Liver (tissue), 3 donors: ENCODE data around the gene RANBP17.

Experiments
- ATF3 ChIP-seq: IDR thresholded peaks from 2 replicates; pipeline ENCODE4 v1.6.1; 2016; ENCODE audit warnings: antibody characterized with exemption
- CTCF ChIP-seq: fragments of 150-350 bp; IDR thresholded peaks from 2 replicates; pipeline ENCODE4 v1.5.1; 2017; ENCODE audit warnings: improper control_type of control experiment, low read depth, low read length; ENCODE audit not compliant: missing input control
- FOXA1 ChIP-seq: IDR thresholded peaks from 2 replicates; pipeline ENCODE4 v1.6.1; 2016; ENCODE audit warnings: antibody characterized with exemption
- GABPA ChIP-seq, 2 donors: IDR thresholded peaks in 1 of 2; conservative IDR thresholded peaks in 1 of 2; 2 replicates each; pipeline ENCODE4 v1.6.1; 2016; ENCODE audit warnings: antibody characterized with exemption in 2 of 2, mild to moderate bottlenecking in 1 of 2, moderate library complexity in 1 of 2
- MAX ChIP-seq: IDR thresholded peaks from 2 replicates; pipeline ENCODE4 v1.6.1; 2016; ENCODE audit warnings: antibody characterized with exemption
- RAD21 ChIP-seq, 2 donors: IDR thresholded peaks; 2 replicates each; pipeline ENCODE4 v1.6.1; 2016; ENCODE audit warnings: antibody characterized with exemption in 2 of 2, mild to moderate bottlenecking in 2 of 2
- REST ChIP-seq: IDR thresholded peaks from 2 replicates; pipeline ENCODE4 v1.6.1; 2016; ENCODE audit warnings: antibody characterized with exemption, mild to moderate bottlenecking
- SP1 ChIP-seq: IDR thresholded peaks from 2 replicates; pipeline ENCODE4 v1.6.1; 2018; ENCODE audit warnings: antibody characterized with exemption, mild to moderate bottlenecking
- TAF1 ChIP-seq: conservative IDR thresholded peaks from 2 replicates; pipeline ENCODE4 v1.6.1; 2016; ENCODE audit warnings: antibody characterized with exemption, mild to moderate bottlenecking
- YY1 ChIP-seq: IDR thresholded peaks from 2 replicates; pipeline ENCODE4 v1.6.1; 2016; ENCODE audit warnings: antibody characterized with exemption, mild to moderate bottlenecking
- ZBTB33 ChIP-seq: IDR thresholded peaks from 2 replicates; pipeline ENCODE4 v1.6.1; 2016; ENCODE audit warnings: antibody characterized with exemption
- donor health status: healthy.
- donor health status: healthy.

- TF ChIP-seq ATF3 (no peak), CTCF (no peak), SP1 (no peak), REST (no peak), MAX (no peak), YY1 (no peak), RAD21 (IDR thresholded peaks at IDR 0.05) (no peak), FOXA1 (no peak), GABPA (IDR thresholded peaks at IDR 0.05 in 1 of 2, conservative IDR thresholded peaks at IDR 0.05 in 1 of 2) (no peak), TAF1 (no peak), ZBTB33 (no peak)
Measured at GRCh38 chr5:170857066-170857465, 4.8 kb upstream of the RANBP17 start.
